Gastroesophageal sphincter (tissue), 4 donors: Measurements from ENCODE around the gene ATL3. TPM values are rescaled to one million over a fixed set of nuclear protein-coding genes. Genes with fewer than 3 reads are reported as not detected.

ENCODE experiments used
- ATAC-seq: fragments of 150-250 bp; one replicate; pipeline ENCODE4 v1.9.1; 2016; ENCODE audit warnings: mild to moderate bottlenecking, moderate library complexity
- H3K27ac ChIP-seq, 4 donors: fragments of 200-600 bp; sonication (generic) in 3 of 4; 1 replicate in 3 of 4; 2 replicates in 1 of 4; pipeline ENCODE4 v1.5.1; 2016 to 2019
- H3K27me3 ChIP-seq: fragments of 200-600 bp; sonication (generic); one replicate; pipeline ENCODE4 v1.5.1; 2019
- H3K36me3 ChIP-seq, 2 donors: fragments of 200-600 bp; sonication (generic); one replicate each; pipeline ENCODE4 v1.5.1; 2019; ENCODE audit warnings: control low read depth in 1 of 2
- H3K4me1 ChIP-seq, 3 donors: fragments of 200-600 bp; sonication (generic); 1 replicate in 2 of 3; 2 replicates in 1 of 3; pipeline ENCODE4 v1.5.1; 2016 to 2019; ENCODE audit warnings: control low read depth in 2 of 3
- H3K4me3 ChIP-seq, 2 donors: fragments of 200-600 bp; sonication (generic); one replicate each; pipeline ENCODE4 v1.5.1; 2019; ENCODE audit warnings: mild to moderate bottlenecking in 1 of 2, moderate library complexity in 1 of 2
- H3K9me3 ChIP-seq, 3 donors: fragments of 200-600 bp; sonication (generic); one replicate each; pipeline ENCODE4 v1.5.1; 2017 to 2019; ENCODE audit warnings: control low read depth in 2 of 3
- EP300 ChIP-seq: sonication (generic); formaldehyde crosslinking; IDR thresholded peaks from one replicate; pipeline ENCODE4 v1.6.1; 2017; ENCODE audit warnings: antibody characterized with exemption, mild to moderate bottlenecking
- POLR2A ChIP-seq, 2 donors: fragments of 450-650 bp; IDR thresholded peaks; one replicate each; pipeline ENCODE4 v1.6.1; 2017; ENCODE audit warnings: antibody characterized with exemption in 2 of 2, mild to moderate bottlenecking in 2 of 2, moderate library complexity in 1 of 2
- POLR2AphosphoS5 ChIP-seq: sonication (generic); formaldehyde crosslinking; IDR thresholded peaks from one replicate; pipeline ENCODE4 v1.6.1; 2017; ENCODE audit warnings: antibody characterized with exemption
- WGBS, 2 donors: methylation state at CpG; one replicate each; pipeline ENCODE4 v1.1.5; 2018; ENCODE audit warnings: low coverage in 1 of 2; 5-methylcytosine and 5-hydroxymethylcytosine counted together
- total RNA-seq, 4 donors: library from RNA; depleted of rRNA; stranded (reverse); fragments of >200 nt; gene quantifications; one replicate each; pipeline ENCODE4 v1.1.0, GENCODE V29; 2016
- TF ChIP-seq, protein P1 (sequence below), 4 experiments: fragments of 200-600 bp in 2 of 4; fragments of 450-650 bp in 2 of 4; sonication (generic) in 1 of 4; IDR thresholded peaks; one replicate each; pipeline ENCODE4 v1.5.1; 2017 to 2019; ENCODE audit warnings: antibody characterized with exemption in 4 of 4, mild to moderate bottlenecking in 2 of 4, moderate library complexity in 2 of 4

Gene ATL3
- total RNA-seq, 4 donors from 2014 or later = 155 to 221 (median 202) TPM

DNA sequence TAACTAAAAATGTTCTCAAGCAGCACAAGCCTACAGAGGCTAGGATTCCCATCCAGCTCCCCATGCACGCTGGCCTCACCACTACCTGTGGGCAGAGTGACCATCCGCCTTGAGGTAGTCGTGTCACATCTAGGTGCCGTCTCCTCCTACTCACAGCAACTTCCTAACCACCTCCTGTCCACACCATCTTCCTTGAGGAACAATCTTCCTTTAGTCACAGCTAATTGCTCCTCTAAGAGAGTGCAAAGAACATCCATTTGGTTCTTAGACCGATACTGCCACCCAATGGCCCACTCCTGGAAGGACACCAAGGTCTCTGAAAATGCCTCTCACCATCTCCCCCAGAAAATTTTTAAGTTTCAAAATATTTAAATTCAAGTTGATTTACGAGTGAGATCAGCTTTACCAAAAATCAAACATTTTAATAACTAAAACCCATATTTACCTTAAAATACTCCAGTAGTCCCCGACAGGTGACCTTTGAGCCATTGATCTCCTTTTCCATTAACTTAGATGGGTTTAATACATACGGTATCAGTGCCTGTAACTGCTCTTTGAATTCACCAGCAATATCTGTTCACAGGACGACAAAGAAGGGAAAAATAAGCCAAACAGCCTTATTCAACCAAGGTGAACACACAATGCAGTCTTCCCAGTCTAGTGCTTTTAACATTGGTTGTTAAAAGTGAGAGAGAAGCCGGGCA, 35.3 kb downstream of the ATL3 start:
- no peaks in the 10 kb centered on the region for H3K9me3 ChIP-seq
- peaks cover 6 to 82% of the 10 kb centered on the region in 2 donors for H3K36me3 ChIP-seq
- H3K4me1 ChIP-seq = peaks cover 0 to 28% (median 0%) of the 10 kb centered on the region in 3 donors
- TF ChIP-seq EP300 = no peak
- no peak for TF ChIP-seq POLR2A (IDR thresholded peaks at IDR 0.05)
- TF ChIP-seq POLR2AphosphoS5 = no peak
- TF ChIP-seq, protein P1, sequence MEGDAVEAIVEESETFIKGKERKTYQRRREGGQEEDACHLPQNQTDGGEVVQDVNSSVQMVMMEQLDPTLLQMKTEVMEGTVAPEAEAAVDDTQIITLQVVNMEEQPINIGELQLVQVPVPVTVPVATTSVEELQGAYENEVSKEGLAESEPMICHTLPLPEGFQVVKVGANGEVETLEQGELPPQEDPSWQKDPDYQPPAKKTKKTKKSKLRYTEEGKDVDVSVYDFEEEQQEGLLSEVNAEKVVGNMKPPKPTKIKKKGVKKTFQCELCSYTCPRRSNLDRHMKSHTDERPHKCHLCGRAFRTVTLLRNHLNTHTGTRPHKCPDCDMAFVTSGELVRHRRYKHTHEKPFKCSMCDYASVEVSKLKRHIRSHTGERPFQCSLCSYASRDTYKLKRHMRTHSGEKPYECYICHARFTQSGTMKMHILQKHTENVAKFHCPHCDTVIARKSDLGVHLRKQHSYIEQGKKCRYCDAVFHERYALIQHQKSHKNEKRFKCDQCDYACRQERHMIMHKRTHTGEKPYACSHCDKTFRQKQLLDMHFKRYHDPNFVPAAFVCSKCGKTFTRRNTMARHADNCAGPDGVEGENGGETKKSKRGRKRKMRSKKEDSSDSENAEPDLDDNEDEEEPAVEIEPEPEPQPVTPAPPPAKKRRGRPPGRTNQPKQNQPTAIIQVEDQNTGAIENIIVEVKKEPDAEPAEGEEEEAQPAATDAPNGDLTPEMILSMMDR (IDR thresholded peaks at IDR 0.05) = peak; percentile 59 to 78 (median 76)
- WGBS, 2 donors = 57 to 63% methylated on average over 9 to 10 of the region's 10 CpGs
- peak; percentile 58 for ATAC-seq
- peak overlapping the region in 2 of 4 donors; percentile 0 to 55 for H3K27ac ChIP-seq
- no peak overlapping the region for H3K4me3 ChIP-seq
- no peaks in the 10 kb centered on the region for H3K27me3 ChIP-seq

DNA sequence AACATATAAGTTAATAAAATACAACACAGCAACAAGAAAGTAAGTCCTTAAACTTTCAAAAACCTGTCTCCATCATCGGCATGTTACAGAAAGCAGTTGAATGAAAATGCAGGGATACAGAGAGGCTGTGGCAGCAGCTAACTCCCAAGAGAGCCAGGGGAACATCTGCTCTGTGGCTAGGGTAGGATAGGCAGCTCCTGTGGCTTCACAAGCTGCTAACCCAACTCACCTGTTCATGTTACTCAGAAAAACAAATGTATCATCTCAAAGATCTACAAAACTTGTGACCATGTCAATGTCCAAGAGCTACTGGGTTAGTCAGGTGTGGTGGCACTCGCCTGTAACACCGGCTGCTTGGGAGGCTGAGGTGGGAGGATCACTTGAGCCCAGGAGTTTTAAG, 41.8 kb downstream of the ATL3 start:
- H3K36me3 ChIP-seq = peaks cover 7 to 66% of the 10 kb centered on the region in 2 donors
- 89 to 100% methylated on average over 3 of the region's 3 CpGs for WGBS, 2 donors

DNA sequence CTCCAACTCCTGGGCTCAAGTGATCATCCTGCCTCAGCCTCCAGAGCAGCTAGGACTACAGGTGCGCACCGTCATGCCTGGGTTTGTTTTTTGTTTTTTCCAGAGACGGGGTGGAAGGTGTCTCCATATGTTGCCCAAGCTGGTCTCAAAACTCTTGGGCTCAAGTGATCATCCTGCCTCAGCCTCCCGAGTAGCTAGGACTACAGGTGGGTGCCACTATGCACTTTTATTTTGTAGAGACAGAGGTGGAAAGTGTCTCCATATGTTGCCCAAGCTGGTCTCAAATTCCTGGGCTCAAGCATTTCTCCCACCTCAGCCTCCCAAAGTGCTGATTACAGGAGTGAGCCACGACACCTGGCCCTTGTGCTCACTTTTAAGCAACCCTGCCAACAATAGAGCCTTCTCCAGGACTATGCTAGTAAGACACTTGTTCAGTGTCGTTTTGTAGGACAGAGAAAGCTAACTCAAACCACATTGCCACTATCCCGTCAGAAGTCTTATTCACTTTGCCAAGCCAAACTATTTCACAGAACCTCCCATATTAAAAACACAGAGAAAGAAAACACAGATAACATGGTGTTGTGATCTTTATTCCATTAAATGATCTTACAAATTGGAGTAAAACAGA, 47.5 kb downstream of the ATL3 start:
- no peaks in the 10 kb centered on the region for H3K4me1 ChIP-seq

More for the DNA sequence above, 41.8 kb downstream of the ATL3 start:
- no peak overlapping the region for H3K27ac ChIP-seq
- no peaks in the 10 kb centered on the region for H3K27me3 ChIP-seq
- no peak for TF ChIP-seq POLR2A (IDR thresholded peaks at IDR 0.05)
- TF ChIP-seq, protein P1 (IDR thresholded peaks at IDR 0.05) = no peak
- TF ChIP-seq EP300 = no peak
- no peak for TF ChIP-seq POLR2AphosphoS5
- H3K4me3 ChIP-seq = no peak overlapping the region
- H3K4me1 ChIP-seq = peaks cover 0 to 11% (median 0%) of the 10 kb centered on the region in 3 donors
- no peaks in the 10 kb centered on the region for H3K9me3 ChIP-seq
- no peak for ATAC-seq

DNA sequence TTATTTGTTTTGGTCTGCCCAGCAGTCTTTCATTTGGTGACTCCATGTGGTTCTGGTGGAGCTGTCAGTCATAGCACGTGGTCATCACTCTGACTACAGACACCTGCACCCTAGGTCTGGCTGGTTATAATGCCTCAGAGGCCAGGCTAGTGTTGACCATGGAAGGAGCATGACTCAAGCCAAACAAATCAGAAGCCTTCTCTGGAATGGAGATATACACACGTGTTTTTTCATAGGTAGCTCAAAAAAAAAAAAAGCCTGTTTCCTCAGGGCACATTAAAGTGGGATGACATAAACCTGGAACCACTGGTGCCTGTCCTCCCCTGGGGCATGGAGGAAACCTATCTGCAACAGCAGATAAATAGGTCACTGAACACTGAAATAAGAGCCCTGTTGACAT, 48.9 kb downstream of the ATL3 start:
- Histone ChIP-seq H3K27ac (no peak overlapping the region), H3K27me3 (no peaks in the 10 kb centered on the region), H3K4me3 (no peak overlapping the region), H3K4me1 (no peaks in the 10 kb centered on the region), H3K36me3 (no peaks in the 10 kb centered on the region), H3K9me3 (no peaks in the 10 kb centered on the region)
- 36 to 48% methylated on average over 2 of the region's 2 CpGs for WGBS, 2 donors
- ATAC-seq = no peak
- TF ChIP-seq EP300 (no peak), POLR2AphosphoS5 (no peak), POLR2A (IDR thresholded peaks at IDR 0.05) (no peak)
- TF ChIP-seq, protein P1 (IDR thresholded peaks at IDR 0.05) = no peak

More for the DNA sequence above, 47.5 kb downstream of the ATL3 start:
- ATAC-seq = no peak
- no peaks in the 10 kb centered on the region for H3K27me3 ChIP-seq
- no peaks in the 10 kb centered on the region for H3K9me3 ChIP-seq
- TF ChIP-seq POLR2AphosphoS5 = no peak
- TF ChIP-seq, protein P1 (IDR thresholded peaks at IDR 0.05) = no peak
- no peak for TF ChIP-seq POLR2A (IDR thresholded peaks at IDR 0.05)
- TF ChIP-seq EP300 = no peak
- H3K27ac ChIP-seq = no peak overlapping the region
- H3K36me3 ChIP-seq = peaks cover 0 to 8% of the 10 kb centered on the region in 2 donors
- 38 to 58% methylated on average over 5 to 7 of the region's 7 CpGs for WGBS, 2 donors
- H3K4me3 ChIP-seq = no peak overlapping the region

GRCh38 chr11:63621071-63621470, 50.1 kb downstream of the ATL3 start:
- WGBS, 2 donors = 38 to 83% methylated on average over 1 of the region's 1 CpG
- no peak for ATAC-seq

More at GRCh38 chr11:63621071-63621470, 50.1 kb downstream of the ATL3 start:
- H3K4me3 ChIP-seq = no peak overlapping the region
- H3K27ac ChIP-seq = no peak overlapping the region
- H3K27me3 ChIP-seq = no peaks in the 10 kb centered on the region
- H3K36me3 ChIP-seq = no peaks in the 10 kb centered on the region
- H3K9me3 ChIP-seq = no peaks in the 10 kb centered on the region
- H3K4me1 ChIP-seq = no peaks in the 10 kb centered on the region
- TF ChIP-seq EP300 = no peak
